ENCODE data around the gene GPR155.

The GPR155 gene, protein sequence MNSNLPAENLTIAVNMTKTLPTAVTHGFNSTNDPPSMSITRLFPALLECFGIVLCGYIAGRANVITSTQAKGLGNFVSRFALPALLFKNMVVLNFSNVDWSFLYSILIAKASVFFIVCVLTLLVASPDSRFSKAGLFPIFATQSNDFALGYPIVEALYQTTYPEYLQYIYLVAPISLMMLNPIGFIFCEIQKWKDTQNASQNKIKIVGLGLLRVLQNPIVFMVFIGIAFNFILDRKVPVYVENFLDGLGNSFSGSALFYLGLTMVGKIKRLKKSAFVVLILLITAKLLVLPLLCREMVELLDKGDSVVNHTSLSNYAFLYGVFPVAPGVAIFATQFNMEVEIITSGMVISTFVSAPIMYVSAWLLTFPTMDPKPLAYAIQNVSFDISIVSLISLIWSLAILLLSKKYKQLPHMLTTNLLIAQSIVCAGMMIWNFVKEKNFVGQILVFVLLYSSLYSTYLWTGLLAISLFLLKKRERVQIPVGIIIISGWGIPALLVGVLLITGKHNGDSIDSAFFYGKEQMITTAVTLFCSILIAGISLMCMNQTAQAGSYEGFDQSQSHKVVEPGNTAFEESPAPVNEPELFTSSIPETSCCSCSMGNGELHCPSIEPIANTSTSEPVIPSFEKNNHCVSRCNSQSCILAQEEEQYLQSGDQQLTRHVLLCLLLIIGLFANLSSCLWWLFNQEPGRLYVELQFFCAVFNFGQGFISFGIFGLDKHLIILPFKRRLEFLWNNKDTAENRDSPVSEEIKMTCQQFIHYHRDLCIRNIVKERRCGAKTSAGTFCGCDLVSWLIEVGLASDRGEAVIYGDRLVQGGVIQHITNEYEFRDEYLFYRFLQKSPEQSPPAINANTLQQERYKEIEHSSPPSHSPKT

DNA sequence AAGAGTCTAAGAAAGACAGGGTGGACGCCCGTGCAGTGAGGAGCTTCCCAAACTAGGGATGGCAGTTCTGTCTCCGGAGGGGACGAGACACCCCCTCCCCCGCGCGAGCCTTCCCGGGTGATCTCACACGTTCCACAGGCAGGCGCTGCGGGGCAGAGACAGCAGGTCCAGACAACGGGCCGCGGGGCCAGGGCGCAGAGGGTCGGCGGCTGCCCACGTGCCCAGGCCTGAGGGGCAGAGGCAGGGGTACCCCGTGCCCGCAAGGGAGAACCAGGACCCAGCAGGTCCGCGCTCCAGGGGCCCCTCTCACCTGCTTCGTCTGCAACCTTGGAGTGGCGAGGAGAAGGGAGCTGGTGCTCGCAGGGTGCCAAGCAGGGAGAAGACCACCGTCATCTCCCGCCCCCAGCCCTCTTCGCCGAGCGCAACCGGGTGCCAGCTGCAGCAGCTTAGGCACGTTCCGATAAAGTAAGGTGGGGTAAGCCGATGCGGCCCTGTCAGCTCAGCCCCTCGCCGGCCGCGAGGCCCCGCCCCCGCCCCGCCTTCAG, at the start of gene GPR155:
GPR155 (minus strand) TSS at position 467 of the 545 bp plus-strand sequence. CDS start 5,073 bp downstream, outside the sequence.
- DNase-seq (ENCODE audit: low spot score): peak; percentile 63

DNA sequence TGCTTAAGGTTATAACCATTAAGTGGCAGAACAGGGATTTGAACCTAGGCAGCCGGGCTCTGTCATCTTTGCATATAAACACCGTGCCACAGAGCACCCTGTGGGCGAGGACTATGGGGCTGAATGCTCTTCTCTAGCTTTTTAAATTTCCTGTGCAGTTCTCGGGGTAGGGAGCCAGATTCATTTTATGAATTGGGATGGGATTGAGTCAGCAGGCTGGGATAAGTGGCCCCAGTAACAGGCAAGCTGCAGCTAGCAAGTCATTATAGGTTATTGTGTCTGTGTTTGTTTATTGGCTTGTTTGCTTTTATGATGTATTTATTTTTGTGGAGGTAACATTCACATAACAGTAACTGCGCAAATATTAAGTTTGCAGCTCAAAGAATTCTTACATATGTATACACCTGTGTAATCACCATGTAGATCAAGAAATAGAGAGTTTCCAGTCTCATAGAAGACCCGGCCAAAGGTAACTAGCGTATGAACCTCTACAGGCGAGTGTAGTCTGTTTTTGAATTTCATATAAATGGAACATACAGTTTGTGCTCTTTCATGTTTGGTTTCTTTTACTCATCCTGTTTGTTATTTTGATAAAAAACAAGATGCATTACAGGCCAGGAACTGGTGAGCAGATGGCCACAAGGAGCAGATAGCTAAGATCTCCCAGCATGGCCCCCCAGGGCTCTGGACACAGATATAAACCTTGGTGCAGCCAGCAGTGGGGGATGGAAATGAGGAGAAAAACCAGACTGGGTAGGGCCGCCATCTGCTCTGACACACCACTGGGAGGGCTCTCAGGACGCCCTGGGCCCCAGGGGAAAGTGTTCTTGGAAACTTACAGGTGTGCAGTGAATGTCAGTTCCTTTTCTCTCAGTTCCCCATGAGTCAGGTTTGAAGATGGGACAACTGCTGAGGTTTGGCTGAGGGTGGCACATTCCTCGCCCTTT, 49.2 kb upstream of the GPR155 start:
- peak; percentile 43 for DNase-seq (ENCODE audit: low spot score)

DNA sequence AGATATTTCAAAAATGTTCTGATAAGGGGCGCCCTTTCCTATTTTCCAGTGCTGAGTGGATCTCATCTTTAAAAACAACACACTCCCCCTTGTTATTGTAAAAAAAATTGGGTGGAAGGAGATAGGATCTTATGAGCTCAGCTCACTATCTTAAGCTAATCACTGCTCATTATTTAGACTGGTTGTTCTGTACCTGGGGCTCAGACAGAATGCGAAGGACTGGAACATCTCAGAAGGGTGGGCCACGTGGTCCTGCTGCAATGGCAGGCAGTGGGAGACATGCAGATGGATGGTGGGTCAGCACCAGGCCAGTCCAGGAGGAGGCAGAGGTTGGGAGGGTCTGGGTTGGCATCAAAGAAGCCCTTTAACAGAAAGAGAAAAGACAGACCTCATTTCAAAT, 48.3 kb upstream of the GPR155 start:
- peak; percentile 54 for DNase-seq (ENCODE audit: low spot score)

DNA sequence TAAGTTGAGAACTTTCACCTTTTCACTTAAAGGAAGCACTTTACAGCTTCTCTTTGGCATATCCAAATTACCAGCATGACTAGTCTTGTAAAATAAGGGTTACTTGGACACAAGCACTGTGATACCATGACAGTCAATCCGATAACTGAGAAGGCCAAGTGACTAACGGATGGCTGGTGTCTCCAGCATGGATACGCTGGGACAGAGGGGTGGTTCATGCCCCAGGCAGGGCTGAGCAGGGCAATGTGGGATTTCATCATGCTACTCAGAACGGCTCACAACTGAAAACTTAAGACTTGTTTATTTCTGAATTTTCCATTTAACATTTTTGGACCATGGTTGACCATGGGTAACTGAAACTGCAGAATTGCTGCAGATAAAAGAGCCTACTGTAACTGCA, 43.1 kb upstream of the GPR155 start:
- no peak for DNase-seq (ENCODE audit: low spot score)

DNA sequence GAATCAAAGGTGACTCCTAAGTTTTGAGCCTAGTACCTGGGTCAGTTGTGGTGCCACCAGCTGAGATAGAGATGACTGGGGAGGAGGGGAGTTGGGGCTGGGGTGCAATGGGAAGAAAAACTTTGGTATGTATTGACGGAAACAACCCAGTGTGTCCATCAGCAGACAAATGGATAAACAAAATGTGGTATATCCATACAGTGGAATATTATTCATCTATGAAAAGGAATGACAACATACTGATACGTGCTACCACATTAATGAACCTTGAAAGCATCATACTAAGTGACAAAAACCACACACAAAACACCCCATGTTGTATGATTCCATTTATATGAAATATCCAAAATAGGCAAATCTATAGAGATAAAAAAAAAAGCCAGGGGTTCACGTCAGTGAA, 41.1 kb upstream of the GPR155 start:
- no peak for DNase-seq (ENCODE audit: low spot score)

DNA sequence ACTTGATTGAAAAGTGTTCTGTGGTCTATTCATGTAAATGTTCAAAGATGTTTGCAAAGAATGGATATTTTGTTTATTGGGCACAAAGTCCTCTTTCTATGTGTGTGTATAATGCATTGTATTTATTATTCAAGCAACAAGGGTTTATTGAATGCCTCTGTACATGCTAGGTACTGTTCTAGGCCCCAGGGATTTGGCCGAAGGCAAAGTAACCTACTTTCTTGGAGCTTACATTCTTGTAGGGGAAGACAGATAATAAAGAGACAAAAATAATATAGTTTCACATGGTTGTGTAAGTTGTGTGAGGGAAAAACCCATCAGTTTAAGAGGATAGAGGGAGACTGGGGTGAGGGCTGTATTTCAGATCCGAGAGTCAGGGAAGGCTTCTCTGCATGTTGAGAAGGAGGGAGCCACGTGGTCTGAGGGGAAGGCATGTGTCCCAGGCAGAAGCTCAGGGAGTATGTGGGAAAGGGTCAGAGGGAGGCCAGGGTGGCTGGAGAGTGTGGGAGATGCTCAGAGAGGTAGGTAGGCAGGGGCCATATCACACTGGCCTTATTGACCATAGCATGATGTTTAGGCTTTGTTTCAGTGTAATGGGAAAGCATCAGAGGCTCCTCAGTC, 40.4 kb upstream of the GPR155 start:
- no peak for DNase-seq (ENCODE audit: low spot score)

DNA sequence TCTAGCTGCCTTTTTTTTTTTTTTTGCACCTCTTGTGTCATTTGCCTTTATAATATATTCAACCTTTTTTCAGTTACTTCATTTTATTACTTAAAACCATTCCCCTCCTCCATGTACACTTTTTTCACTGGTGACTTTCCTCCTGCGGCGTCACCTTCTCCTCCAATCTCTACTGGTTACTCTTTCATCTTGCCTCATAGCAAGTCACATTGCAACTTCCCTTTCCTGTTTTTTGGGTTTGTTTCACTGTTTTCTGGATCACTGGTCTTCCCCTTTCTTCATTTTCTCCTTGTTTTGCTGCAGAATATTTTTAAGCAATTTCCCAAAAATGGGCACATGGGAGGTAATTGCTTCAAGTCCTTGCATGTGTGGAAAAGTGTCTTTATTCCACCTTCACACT, 37.7 kb upstream of the GPR155 start:
- no peak for DNase-seq (ENCODE audit: low spot score)

DNA sequence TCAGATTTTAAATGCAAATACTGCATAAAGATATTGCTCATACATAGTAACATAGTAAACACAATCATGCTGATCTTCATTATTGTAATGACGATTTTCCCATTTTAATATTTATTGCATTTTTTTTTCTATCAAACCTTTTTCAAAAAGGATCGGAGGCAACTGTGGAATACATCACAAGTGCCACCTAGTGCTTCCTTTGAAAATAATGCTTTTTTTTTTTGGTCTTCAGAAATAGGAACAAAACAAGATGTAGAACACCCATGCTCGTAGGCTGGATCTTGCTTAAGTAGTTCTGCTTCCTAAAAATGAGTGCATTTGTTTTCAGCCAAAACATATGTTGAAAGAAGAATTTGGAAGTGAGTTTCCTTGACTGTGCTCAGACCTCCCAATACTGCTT, 35.7 kb upstream of the GPR155 start:
- no peak for DNase-seq (ENCODE audit: low spot score)

DNA sequence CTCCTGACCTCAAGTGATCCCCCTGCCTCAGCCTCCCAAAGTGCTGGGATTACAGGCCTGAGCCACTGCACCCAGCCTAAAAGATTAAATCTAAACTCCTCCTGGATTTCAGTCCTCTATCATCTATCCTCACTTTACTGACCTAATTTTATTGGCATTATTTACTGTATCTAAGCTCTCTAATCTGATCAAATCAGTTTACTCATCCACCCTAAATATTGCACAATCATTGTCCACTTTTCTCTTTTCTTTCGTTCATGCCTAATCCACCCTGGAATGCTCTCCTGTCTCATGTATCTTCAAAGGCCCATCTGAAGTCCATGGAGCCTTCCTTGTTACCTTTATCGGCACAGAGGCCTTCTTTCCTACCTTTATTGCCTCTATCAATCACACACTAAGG, 31.6 kb upstream of the GPR155 start:
- no peak for DNase-seq (ENCODE audit: low spot score)

DNA sequence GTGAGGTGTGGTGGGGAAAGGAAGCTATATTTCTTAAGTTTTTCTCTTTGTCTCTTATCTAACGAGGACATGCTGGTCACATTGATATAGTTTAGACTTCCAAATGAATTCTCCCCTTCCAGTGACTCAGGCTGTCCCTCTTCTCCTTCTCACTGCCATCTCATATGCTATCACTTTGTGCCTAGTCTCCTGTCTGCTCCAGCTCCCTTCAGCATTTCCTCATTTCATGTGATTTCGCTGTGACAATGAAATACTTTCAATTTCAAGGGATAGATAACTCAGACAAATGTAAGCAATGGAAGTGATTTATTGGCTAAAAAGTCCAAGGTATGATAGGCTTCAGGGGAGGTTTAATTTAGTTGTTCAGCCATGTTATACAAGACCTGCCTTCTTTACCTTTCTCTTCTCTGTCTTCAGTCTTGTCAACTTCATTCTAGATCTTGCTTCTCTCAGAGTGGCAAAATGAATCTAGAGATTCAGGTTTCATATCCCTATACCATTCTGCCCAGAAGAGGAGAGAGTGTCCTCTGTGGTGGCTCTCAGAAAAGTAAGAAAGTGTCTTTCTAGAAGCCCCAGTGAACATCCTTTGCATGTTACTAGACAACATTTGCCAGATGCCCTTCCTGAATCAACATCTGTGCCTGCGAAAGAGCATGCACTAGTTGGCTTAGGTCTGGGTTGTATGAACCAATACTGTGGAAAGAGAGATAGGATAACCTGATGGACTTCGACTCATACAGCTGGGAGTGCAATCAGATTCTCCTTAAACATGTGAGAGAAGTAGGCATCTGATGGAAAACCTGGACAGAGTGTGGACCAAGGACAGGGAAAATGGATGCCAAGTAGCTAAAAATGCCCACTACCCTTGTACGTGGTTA, 29.9 kb upstream of the GPR155 start:
- DNase-seq (ENCODE audit: low spot score): no peak

DNA sequence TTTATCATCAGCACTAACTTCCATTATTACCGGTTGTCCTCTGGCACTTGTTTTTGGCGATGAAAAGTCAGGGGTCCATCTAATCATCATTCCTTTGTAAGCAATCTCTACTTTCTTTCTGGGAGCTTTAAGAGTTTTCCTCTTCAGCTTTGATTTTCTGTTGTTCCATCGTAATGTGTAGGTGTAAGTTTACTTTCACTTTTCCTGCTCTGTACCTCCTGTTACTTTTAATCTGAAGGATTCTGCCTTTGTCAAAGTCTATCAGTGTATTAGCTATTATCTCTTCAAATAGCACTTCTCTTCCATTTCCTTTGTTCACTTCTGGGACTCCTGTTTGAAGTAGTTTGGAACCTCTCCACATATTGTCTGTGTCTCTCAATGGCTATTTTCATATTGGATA, 25.5 kb upstream of the GPR155 start:
- DNase-seq (ENCODE audit: low spot score): no peak

DNA sequence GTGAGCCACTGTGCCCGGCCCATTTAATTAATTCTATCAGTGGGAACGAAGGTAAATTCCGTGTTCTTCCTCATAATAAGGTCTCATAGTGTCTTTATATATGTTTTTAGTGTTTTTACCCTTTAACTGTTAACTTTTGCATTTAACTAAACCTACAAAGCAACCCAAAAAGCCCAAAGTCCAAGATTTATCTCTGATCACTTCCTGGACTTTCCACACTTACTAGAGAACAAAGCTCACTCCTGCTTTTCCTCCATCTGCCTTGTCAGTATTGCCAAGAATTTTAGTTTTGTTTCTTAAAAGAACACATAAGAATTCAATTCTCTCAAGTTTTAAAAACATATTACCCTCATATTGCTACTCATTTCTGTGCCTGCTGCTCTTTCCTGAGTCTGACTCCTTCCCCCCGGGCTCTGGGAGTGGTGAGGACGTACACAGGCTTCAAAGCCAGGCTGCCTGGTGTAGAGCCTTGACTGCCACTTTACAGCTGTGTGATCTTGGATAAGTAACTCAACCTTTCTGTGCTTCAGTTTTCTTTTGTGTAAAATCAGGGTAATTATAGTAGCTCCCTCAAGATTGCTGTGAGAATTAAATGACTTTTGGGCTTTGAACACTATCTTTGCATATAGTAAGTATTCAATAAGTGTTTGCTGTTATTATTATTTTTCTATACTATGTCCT, 24.9 kb upstream of the GPR155 start:
- no peak for DNase-seq (ENCODE audit: low spot score)

DNA sequence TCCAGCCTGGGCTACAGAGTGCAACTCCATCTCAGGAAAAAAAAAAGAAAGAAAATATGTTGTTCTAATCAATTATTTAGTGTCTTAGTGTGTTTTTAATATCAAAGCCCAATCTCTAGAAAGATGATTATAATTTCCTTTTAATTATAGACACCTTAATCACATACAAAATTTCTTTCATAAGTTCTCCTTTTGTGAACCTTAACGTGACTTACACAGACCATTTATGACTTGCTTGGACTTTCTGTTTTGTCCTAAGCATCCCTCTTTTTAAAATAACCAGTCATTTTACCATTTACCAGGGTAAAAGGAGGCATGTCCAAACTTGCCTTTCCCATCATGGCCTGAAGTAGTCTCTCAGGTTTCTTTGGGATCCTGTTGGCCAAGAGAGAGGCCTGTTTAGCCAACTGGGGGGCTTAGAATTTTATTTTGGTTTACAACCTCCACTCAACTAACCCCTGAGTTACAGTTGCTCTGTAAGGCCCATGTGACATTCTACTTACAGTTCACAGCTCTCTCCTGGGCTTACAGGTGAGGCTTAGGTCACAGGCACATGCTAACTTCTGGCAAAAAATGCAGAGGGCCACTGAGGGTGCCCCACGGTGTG, 23.9 kb upstream of the GPR155 start:
- DNase-seq (ENCODE audit: low spot score): no peak

DNA sequence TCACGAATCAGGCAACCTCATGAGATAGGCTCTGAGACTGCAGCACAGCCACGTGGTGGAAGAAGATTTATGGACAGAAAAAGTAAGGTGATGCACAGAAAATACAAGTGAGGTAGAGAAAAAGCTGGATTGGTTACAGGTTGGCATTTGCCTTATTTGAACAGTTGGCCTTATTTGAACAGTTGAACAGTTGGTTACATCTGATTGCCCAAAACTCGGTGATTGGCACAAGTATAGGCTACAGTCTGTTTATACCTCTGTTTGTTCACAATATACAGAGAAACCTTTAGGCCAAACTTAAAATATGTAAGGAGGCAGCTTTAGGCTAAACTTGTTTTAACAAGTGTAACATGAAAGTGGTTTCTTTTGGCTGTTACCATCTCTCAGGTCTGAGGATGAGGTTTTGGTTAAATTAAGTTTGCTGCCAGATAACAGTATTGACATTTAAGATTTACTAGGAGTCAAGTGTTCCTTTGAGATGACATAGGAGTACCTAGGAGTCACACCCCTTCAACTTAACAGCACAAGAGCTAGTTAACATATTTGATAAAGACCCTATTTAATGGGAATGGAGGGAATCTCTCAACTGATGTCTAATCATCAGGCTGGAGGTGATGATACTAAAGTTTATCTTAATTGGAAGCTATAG, 16.5 kb upstream of the GPR155 start:
- no peak for DNase-seq (ENCODE audit: low spot score)

DNA sequence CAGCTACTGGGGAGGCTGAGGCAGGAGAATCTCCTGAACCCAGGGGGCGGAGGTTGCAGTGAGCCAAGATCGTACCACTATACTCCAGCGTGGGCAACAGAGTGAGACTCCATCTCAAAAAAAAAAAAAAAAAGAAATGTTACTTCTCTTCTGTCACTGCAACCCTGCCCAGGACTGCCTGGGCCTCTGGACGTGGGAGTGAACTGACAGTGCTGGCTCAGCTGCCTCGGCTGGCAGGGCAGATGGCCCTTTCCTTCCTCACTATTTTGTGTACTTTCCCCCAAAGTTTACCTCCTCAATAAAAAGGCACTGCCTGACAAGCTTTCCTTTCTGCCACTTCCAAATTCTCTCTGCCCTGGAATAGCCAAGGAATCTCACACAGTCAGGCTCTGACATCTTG, 12.5 kb upstream of the GPR155 start:
- DNase-seq (ENCODE audit: low spot score): no peak

DNA sequence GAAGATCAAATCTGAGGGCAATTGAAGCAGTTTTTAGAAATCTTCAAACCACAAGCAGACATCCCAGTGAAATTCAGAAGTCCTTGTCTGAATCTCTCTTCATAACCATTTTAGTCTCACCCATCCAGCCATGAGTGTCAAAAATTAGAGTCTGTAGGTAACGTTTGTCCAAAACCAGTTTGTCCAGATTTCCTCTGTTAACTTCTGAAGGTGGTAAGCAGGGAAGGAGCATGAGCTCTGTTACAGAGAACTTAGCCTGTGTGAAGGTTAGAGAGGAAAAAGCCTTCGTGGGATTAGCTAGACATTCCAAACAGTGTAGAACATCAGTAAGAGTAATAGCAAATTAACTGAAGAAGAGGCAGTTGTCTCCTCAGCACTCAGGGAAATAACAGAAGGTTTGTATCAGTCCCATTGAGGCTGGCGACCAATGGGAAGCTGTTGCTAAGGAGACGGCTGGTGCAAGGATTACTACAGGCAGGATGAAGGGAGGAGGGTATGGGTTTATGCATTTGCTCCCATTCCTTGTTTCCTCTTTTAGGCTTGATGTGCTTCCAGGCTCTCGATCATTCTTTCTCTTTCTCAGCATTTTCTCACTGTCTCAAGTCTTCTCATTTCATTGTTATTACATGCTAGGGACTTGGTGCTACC, 8.7 kb upstream of the GPR155 start:
- DNase-seq (ENCODE audit: low spot score): peak; percentile 73

DNA sequence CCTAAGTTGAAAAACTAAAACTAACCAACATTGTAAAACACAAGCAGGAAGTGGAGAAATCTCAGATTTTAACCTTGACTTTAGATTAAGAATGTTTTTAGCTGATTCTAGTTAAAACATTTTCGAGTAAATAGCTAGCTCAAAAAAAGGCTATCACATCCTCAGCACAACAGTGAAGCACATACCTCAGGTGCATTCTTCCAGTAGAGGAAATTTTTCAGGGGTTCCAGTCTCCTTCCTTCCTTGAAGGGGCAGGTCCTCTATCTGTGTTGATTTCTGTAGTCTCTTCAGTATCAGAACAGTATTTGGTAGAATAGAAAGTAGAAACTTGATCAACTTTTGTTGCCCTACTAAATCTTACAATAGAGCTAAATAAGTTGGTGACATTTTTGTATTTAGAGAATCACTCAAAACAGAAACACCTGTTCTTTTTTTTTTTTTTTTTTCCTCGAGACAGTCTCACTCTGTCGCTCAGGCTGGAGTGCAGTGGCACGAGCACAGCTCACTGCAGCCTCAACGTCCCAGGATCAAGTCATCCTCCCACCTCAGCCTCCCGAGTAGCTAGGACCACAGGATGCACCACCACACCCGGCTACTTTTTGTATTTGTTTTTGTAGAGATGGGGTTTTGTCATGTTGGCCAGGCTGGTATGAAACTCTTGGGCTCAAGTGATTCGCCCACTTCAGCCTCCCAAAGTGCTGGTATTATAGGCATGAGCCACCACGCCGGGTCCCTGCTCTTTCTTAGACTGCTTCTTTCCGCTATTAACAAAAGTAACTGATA, 6.9 kb upstream of the GPR155 start:
- no peak for DNase-seq (ENCODE audit: low spot score)
